Spleen (tissue), 11 donors: ENCODE results near the gene CNBP. TPM values are rescaled to one million over a fixed set of nuclear protein-coding genes. Genes with fewer than 3 reads are reported as not detected.
A peak's percentile ranks its signal among the peaks of the same experiment; 100 is the strongest.

Experiments
- DNase-seq: peaks from one replicate; pipeline ENCODE4 v3.0.0-alpha.2; 2020
- H3K27ac ChIP-seq, 8 donors: fragments of 200-600 bp; sonication (generic) in 7 of 8; 1 replicate in 4 of 8; 2 replicates in 4 of 8; pipeline versions ENCODE4 v1.5.0 to v1.8.0; 2016 to 2021; ENCODE audit warnings: inconsistent platforms in 4 of 8, mild to moderate bottlenecking in 4 of 8, moderate library complexity in 1 of 8
- H3K27me3 ChIP-seq, 7 donors: fragments of 200-600 bp; sonication (generic) in 6 of 7; replicated peaks in 1 of 7; 1 replicate in 4 of 7; 2 replicates in 3 of 7; pipeline versions ENCODE4 v1.5.0 to v1.8.0; 2016 to 2021; ENCODE audit warnings: inconsistent platforms in 3 of 7, mild to moderate bottlenecking in 1 of 7
- H3K36me3 ChIP-seq, 6 donors: fragments of 200-600 bp; sonication (generic) in 5 of 6; 1 replicate in 4 of 6; 2 replicates in 2 of 6; pipeline versions ENCODE4 v1.5.0 to v1.8.0; 2016 to 2021; ENCODE audit warnings: inconsistent platforms in 2 of 6
- H3K4me1 ChIP-seq, 6 donors: fragments of 200-600 bp; sonication (generic) in 5 of 6; 1 replicate in 3 of 6; 2 replicates in 3 of 6; pipeline versions ENCODE4 v1.5.0 to v1.8.0; 2016 to 2021; ENCODE audit warnings: inconsistent platforms in 3 of 6
- H3K4me3 ChIP-seq, 8 donors: fragments of 200-600 bp; sonication (generic) in 7 of 8; 1 replicate in 4 of 8; 2 replicates in 4 of 8; pipeline versions ENCODE4 v1.5.0 to v1.8.0; 2016 to 2021; ENCODE audit warnings: inconsistent platforms in 4 of 8, mild to moderate bottlenecking in 4 of 8, moderate library complexity in 2 of 8
- H3K9me3 ChIP-seq, 8 donors: fragments of 200-600 bp; sonication (generic) in 7 of 8; 1 replicate in 4 of 8; 2 replicates in 4 of 8; pipeline versions ENCODE4 v1.5.0 to v1.8.0; 2016 to 2021; ENCODE audit warnings: inconsistent platforms in 4 of 8
- CTCF ChIP-seq, 11 experiments: fragments of 200-600 bp in 7 of 11; fragments of 450-650 bp in 4 of 11; sonication (generic) in 4 of 11; IDR thresholded peaks in 8 of 11; conservative IDR thresholded peaks in 3 of 11; 1 replicate in 7 of 11; 2 replicates in 4 of 11; pipeline versions ENCODE4 v1.4.0 to v1.8.0; 2016 to 2021; ENCODE audit warnings: antibody characterized with exemption in 11 of 11, inconsistent platforms in 4 of 11, mild to moderate bottlenecking in 1 of 11
- POLR2A ChIP-seq, 3 donors: fragments of 450-650 bp; IDR thresholded peaks; one replicate each; pipeline ENCODE4 v1.5.1; 2017; ENCODE audit warnings: antibody characterized with exemption in 3 of 3, mild to moderate bottlenecking in 1 of 3
- POLR2AphosphoS5 ChIP-seq, 3 donors: sonication (generic); formaldehyde crosslinking; IDR thresholded peaks; one replicate each; pipeline ENCODE4 v1.5.1; 2017; ENCODE audit warnings: antibody characterized with exemption in 3 of 3
- WGBS, 5 donors: extraction: QIAGEN DNeasy Blood & Tissue Kit in 3 of 5; methylation state at CpG; one replicate each; pipeline versions ENCODE4 v1.1.5 to v1.1.7; 2013 to 2018; 5-methylcytosine and 5-hydroxymethylcytosine counted together
- intact Hi-C: fragments of 100-400 bp; cut with DNase I; formaldehyde crosslinking; loops from one replicate; pipeline ENCODE4 v1.15.0; 2023; ENCODE audit warnings: low total_unique reads
- polyA plus RNA-seq, 3 donors: library from polyadenylated mRNA; stranded (reverse); fragments of 200-250 nt; gene quantifications; one replicate each; pipeline ENCODE4 v1.2.1, GENCODE V29; 2013
- total RNA-seq, 7 donors: library from RNA; depleted of rRNA in 3 of 7; stranded (reverse); fragments of >200 nt in 3 of 7; fragmentation: NEBNext Ultra II Directional in 4 of 7; extraction: Animal tissue kit (Norgen Biotek cat#: 25700) in 4 of 7; gene quantifications; one replicate each; pipeline versions ENCODE4 v1.1.0 to v1.2.1, GENCODE V29; 2016 to 2021
- donor health status: healthy with polysubstance abuse.
- donor health status: DM: no; HTN: no; CAD: no; lungs with moderate emphysema.
- donor health status: DM: no; HTN: no; CAD: no.
- donor health status: Bipolar disorder and iron deficiency.
- donor health status: healthy.
- donor health status: DM: no; HTN: no; CAD: no.
- donor health status: DM: yes; HTN: yes; CAD: no.

Gene CNBP
- total and polyA plus RNA-seq, 10 donors = 252 to 420 (median 312) TPM

- no peaks in the 10 kb centered on the region for H3K36me3 ChIP-seq
- intact Hi-C loops = no loop called here
- no peaks in the 10 kb centered on the region for H3K9me3 ChIP-seq
- no peak for TF ChIP-seq POLR2A (IDR thresholded peaks at IDR 0.05)
- no peak for TF ChIP-seq CTCF (IDR thresholded peaks at IDR 0.05 in 8 of 11, conservative IDR thresholded peaks at IDR 0.05 in 3 of 11)
- no peak for TF ChIP-seq POLR2AphosphoS5 (IDR thresholded peaks at IDR 0.05)
- H3K27me3 ChIP-seq = peaks cover 0 to 45% (median 0%) of the 10 kb centered on the region in 7 donors
- H3K4me3 ChIP-seq = no peak overlapping the region
- H3K4me1 ChIP-seq = no peaks in the 10 kb centered on the region
- 89 to 95% (median 92%) methylated on average over 2 of the region's 2 CpGs for WGBS, 5 donors
- no peak overlapping the region for H3K27ac ChIP-seq
- no peak for DNase-seq
Observed at GRCh38 chr3:129218742-129219141, 35.0 kb upstream of the CNBP start.

- TF ChIP-seq POLR2A (IDR thresholded peaks at IDR 0.05) (no peak), CTCF (IDR thresholded peaks at IDR 0.05 in 8 of 11, conservative IDR thresholded peaks at IDR 0.05 in 3 of 11) (no peak), POLR2AphosphoS5 (IDR thresholded peaks at IDR 0.05) (no peak)
Observed at GRCh38 chr3:129213238-129213637, 29.5 kb upstream of the CNBP start.

GRCh38 chr3:129211772-129212171, 28.1 kb upstream of the CNBP start:
- 32 to 67% (median 39%) methylated on average over 6 of the region's 6 CpGs for WGBS, 5 donors
- peak; percentile 79 for DNase-seq
- peaks cover 0 to 85% (median 5%) of the 10 kb centered on the region in 7 donors for H3K27me3 ChIP-seq
- intact Hi-C loops = no loop called here
- H3K4me1 ChIP-seq = peaks cover 0 to 13% (median 6%) of the 10 kb centered on the region in 6 donors
- no peak for TF ChIP-seq POLR2AphosphoS5 (IDR thresholded peaks at IDR 0.05)
- no peak for TF ChIP-seq POLR2A (IDR thresholded peaks at IDR 0.05)
- TF ChIP-seq CTCF (IDR thresholded peaks at IDR 0.05 in 8 of 11, conservative IDR thresholded peaks at IDR 0.05 in 3 of 11) = no peak
- no peaks in the 10 kb centered on the region for H3K9me3 ChIP-seq
- peak overlapping the region in 5 of 8 donors; percentile 1 to 63 (median 49) for H3K27ac ChIP-seq
- no peaks in the 10 kb centered on the region for H3K36me3 ChIP-seq
- H3K4me3 ChIP-seq = no peak overlapping the region

More at GRCh38 chr3:129213238-129213637, 29.5 kb upstream of the CNBP start:
- intact Hi-C loops = no loop called here
- H3K27me3 ChIP-seq = peaks cover 0 to 90% (median 5%) of the 10 kb centered on the region in 7 donors
- no peak overlapping the region for H3K4me3 ChIP-seq
- WGBS, 5 donors = 95 to 99% (median 95%) methylated on average over 5 of the region's 5 CpGs
- no peak for DNase-seq
- no peak overlapping the region for H3K27ac ChIP-seq
- no peaks in the 10 kb centered on the region for H3K36me3 ChIP-seq
- H3K9me3 ChIP-seq = no peaks in the 10 kb centered on the region
- peaks cover 0 to 13% (median 6%) of the 10 kb centered on the region in 6 donors for H3K4me1 ChIP-seq

GRCh38 chr3:129211345-129211744, 27.6 kb upstream of the CNBP start:
- WGBS, 5 donors = 53 to 82% (median 70%) methylated on average over 1 of the region's 1 CpG
- Histone ChIP-seq H3K4me3 (no peak overlapping the region), H3K4me1 (peaks cover 0 to 13% (median 6%) of the 10 kb centered on the region in 6 donors), H3K27me3 (peaks cover 0 to 84% (median 5%) of the 10 kb centered on the region in 7 donors), H3K27ac (peak overlapping the region in 5 of 8 donors; percentile 1 to 63 (median 49)), H3K36me3 (no peaks in the 10 kb centered on the region), H3K9me3 (no peaks in the 10 kb centered on the region)
- DNase-seq = no peak
- intact Hi-C loops = no loop called here
- no peak for TF ChIP-seq POLR2A (IDR thresholded peaks at IDR 0.05)
- no peak for TF ChIP-seq POLR2AphosphoS5 (IDR thresholded peaks at IDR 0.05)
